ENCODE measurements around the gene NFIA. TPM values are rescaled to one million over a fixed set of nuclear protein-coding genes. Genes with fewer than 3 reads are reported as not detected.

NFIA gene
- total RNA-seq, 1 donor from 2014 or later = 1.5 TPM

DNA sequence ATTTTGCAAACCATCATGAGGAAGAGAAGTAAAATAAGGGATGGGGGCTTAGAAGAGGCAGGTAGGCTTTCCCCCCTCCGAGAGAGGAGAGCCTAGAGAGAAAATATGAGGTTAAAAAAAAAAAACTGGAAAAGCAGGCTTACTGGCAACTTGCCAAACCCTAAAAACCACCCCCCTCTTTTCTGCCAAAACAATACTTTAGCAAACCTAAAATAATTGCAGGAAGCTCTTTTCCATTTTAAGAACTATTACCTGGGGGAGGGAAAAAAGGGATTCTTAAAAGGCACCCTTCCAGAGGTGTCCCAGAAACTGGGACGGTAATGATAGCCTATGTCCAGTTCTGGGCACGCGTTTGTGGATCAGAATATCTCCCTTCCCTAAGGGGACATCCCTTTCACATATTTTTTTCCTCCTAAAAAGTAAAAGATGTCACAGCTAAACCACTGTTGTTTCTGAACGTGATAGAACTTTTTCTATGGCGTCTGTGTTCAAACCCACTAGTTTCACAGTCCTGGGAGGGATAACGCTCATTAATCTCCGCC is 1.1 kb upstream of the NFIA start:
- Mint-ChIP-seq H3K4me3 (ENCODE audit: low read depth) (peak overlapping the region; percentile 61), H3K4me1 (ENCODE audit: low read depth) (peaks cover 45% of the 10 kb centered on the region), H3K9me3 (no peaks in the 10 kb centered on the region), H3K36me3 (ENCODE audit: low read depth) (peaks cover 2% of the 10 kb centered on the region), H3K27ac (no peak overlapping the region), H3K27me3 (ENCODE audit: low read depth) (peaks cover 60% of the 10 kb centered on the region)
- intact Hi-C loops (cut with micrococcal nuclease) = loop anchor here (1.0 to 2.0 kb wide), 2 partner anchors 31 to 238 kb away; no protein-coding TSS in a partner anchor
- DNase-seq (ENCODE audit: low spot score) = no peak

DNA sequence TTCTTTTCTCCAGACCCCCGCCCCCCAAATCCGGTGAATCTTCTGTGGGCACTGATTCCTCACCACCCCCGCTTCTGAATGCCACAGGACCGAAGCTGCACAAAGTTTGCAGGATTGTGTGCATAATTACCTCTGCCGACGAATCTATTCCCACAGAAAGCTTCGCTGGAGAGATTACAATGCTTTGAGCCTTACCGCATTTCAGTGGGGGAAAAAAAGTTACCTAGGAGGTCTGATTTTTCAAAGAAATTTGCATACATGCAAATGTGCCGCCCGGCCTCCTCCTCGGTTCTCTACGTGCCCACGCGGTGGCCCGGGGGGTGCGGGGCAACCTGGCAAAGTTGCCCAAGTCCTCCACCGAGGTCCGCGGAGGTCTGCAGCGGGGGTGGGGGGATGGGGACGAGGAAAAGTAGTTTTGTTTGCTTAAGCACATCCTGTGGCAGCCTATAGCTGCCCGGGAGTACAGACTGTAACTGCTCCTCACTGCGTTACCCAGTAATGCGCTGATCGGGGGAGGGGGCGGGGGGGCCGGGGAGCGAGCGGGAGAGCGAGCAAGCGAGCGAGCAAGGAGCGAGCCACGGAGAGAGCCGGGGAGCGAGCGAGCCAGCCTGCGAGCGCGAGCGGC is 563 bp upstream of the NFIA start:
- peak overlapping the region; percentile 33 for H3K27ac Mint-ChIP-seq
- intact Hi-C loops (cut with micrococcal nuclease) = loop anchor here (1.0 to 2.0 kb wide), 2 partner anchors 31 to 237 kb away; no protein-coding TSS in a partner anchor

DNA sequence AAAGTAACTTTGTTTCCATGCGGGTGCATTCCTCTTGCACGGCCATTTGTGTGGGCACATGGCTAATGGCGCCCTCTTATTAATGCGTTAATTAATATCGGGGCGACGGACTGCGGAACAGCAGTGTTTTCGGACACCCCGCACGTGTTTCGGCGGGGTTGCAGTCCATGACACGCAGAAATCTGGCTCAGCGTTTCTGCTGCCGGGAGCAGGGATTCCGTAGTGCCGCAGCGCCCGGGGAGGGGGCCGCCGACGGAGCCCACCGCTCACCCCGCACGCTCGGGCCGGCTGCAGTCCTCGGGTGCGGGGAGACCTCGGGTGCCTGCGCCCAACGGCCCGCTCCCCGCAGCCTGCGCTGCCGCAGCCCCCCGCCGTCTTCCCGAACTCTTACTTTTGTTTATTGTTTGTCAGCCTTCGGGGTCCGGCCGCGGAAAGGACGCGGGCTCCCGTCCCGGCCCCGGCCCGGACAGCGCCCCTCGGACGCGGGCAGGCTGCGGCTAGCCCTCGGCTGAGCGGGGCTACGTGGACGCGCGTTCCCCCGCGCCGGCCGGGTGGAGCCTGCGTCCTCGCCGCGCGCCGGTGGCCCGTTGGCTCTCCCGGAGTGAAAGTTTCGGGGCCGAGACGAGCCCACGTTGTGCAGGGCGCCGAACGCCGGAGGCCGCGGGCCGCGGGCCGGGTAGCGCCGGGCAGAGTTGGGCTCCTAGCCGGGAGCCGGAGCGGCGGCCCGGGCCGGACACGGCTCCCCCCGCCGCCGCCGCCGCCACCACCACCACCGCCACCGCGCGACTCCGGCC is 849 bp downstream of the NFIA start:
- Mint-ChIP-seq H3K36me3 (ENCODE audit: low read depth) (peaks cover 2% of the 10 kb centered on the region), H3K9me3 (no peaks in the 10 kb centered on the region), H3K27ac (no peak overlapping the region), H3K4me1 (ENCODE audit: low read depth) (peaks cover 31% of the 10 kb centered on the region), H3K4me3 (ENCODE audit: low read depth) (peak overlapping the region; percentile 63), H3K27me3 (ENCODE audit: low read depth) (peaks cover 62% of the 10 kb centered on the region)
- DNase-seq (ENCODE audit: low spot score) = no peak
- intact Hi-C loops (cut with micrococcal nuclease) = no loop called here

More for the DNA sequence above, 563 bp upstream of the NFIA start:
- Mint-ChIP-seq H3K4me3 (ENCODE audit: low read depth) (peak overlapping the region; percentile 61), H3K9me3 (no peaks in the 10 kb centered on the region), H3K4me1 (ENCODE audit: low read depth) (peaks cover 41% of the 10 kb centered on the region), H3K27me3 (ENCODE audit: low read depth) (peaks cover 59% of the 10 kb centered on the region), H3K36me3 (ENCODE audit: low read depth) (peaks cover 2% of the 10 kb centered on the region)
- no peak for DNase-seq (ENCODE audit: low spot score)

- intact Hi-C loops (cut with micrococcal nuclease) = no loop called here
Observed at GRCh38 chr1:61083807-61084440, 1.6 kb downstream of the NFIA start.

DNA sequence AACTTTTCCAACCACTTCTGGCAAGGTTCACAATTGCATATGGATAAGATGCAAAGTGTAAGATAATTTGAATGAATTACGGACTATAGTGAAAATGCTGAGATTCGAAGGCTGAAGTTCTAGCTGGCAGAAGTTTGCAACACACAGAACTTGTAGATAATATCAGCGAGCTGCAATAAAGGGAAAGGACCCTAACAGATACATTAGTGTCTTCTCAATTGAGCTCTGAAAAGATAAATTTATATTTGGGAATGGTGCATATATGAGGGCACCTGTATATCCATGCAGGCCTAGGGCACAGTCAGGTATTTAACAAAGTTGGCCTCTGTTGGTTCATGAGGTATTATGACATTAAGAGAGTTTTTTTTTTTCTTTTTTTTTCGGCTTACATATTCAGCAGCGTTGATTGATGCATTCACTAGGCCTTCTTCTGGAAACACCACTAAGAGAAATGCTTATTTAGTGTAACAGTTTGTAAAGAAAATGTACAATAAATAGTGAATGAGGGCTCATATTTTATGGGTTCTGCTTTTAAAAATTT is 2.2 kb downstream of the NFIA start:
- peaks cover 2% of the 10 kb centered on the region for H3K36me3 Mint-ChIP-seq (ENCODE audit: low read depth)
- peak overlapping the region; percentile 74 for H3K4me3 Mint-ChIP-seq (ENCODE audit: low read depth)
- H3K27ac Mint-ChIP-seq = no peak overlapping the region
- DNase-seq (ENCODE audit: low spot score) = no peak
- intact Hi-C loops (cut with micrococcal nuclease) = no loop called here
- H3K4me1 Mint-ChIP-seq (ENCODE audit: low read depth) = peaks cover 21% of the 10 kb centered on the region
- no peaks in the 10 kb centered on the region for H3K9me3 Mint-ChIP-seq
- H3K27me3 Mint-ChIP-seq (ENCODE audit: low read depth) = peaks cover 60% of the 10 kb centered on the region

More at GRCh38 chr1:61083807-61084440, 1.6 kb downstream of the NFIA start:
- DNase-seq (ENCODE audit: low spot score) = no peak
- Mint-ChIP-seq H3K9me3 (no peaks in the 10 kb centered on the region), H3K4me1 (ENCODE audit: low read depth) (peaks cover 24% of the 10 kb centered on the region), H3K4me3 (ENCODE audit: low read depth) (peak overlapping the region; percentile 74), H3K36me3 (ENCODE audit: low read depth) (peaks cover 2% of the 10 kb centered on the region), H3K27me3 (ENCODE audit: low read depth) (peaks cover 63% of the 10 kb centered on the region), H3K27ac (no peak overlapping the region)

GRCh38 chr1:61085206-61085982 is 3.0 kb downstream of the NFIA start:
- H3K4me3 Mint-ChIP-seq (ENCODE audit: low read depth) = no peak overlapping the region
- peaks cover 57% of the 10 kb centered on the region for H3K27me3 Mint-ChIP-seq (ENCODE audit: low read depth)
- DNase-seq (ENCODE audit: low spot score) = no peak
- no peaks in the 10 kb centered on the region for H3K9me3 Mint-ChIP-seq
- peaks cover 13% of the 10 kb centered on the region for H3K4me1 Mint-ChIP-seq (ENCODE audit: low read depth)
- no peak overlapping the region for H3K27ac Mint-ChIP-seq
- H3K36me3 Mint-ChIP-seq (ENCODE audit: low read depth) = peaks cover 2% of the 10 kb centered on the region
- intact Hi-C loops (cut with micrococcal nuclease) = no loop called here

DNA sequence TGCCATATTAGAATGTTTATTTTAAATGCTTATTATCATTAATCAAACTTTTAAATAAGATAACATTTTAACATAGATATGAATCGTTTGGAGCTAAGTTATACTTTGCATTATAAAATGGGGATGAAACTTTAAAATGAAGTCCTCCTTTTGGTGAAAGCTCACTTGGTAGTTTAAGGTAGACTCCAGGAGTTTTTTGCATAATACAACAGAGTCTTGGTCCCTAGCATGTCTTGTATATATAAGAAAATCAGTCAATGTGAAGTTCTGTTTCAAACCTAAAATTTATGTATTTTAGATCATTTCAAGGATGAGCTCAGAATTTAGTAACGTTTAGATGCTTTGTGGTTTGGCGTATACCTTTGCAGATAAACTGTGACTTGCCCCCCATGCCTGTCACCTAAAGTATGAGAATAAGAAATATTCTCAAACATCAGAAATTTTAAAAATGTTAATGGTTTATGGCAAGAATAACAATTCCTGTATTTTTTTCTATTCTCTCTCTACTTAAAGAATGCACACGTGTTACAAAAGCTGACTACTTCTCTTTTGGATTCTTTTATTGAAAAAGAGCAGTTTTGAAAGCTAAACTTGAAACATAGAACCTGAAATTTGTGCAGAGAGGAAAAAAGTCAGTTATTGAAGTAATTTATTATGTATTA is 3.8 kb downstream of the NFIA start:
- Mint-ChIP-seq H3K27ac (no peak overlapping the region), H3K27me3 (ENCODE audit: low read depth) (peaks cover 56% of the 10 kb centered on the region), H3K9me3 (no peaks in the 10 kb centered on the region), H3K4me1 (ENCODE audit: low read depth) (peaks cover 10% of the 10 kb centered on the region), H3K4me3 (ENCODE audit: low read depth) (no peak overlapping the region), H3K36me3 (ENCODE audit: low read depth) (peaks cover 2% of the 10 kb centered on the region)
- DNase-seq (ENCODE audit: low spot score) = no peak
- intact Hi-C loops (cut with micrococcal nuclease) = no loop called here

- intact Hi-C loops (cut with micrococcal nuclease) = no loop called here
- Mint-ChIP-seq H3K36me3 (ENCODE audit: low read depth) (peaks cover 2% of the 10 kb centered on the region), H3K27me3 (ENCODE audit: low read depth) (peaks cover 58% of the 10 kb centered on the region), H3K27ac (no peak overlapping the region), H3K4me3 (ENCODE audit: low read depth) (no peak overlapping the region), H3K9me3 (no peaks in the 10 kb centered on the region), H3K4me1 (ENCODE audit: low read depth) (peaks cover 7% of the 10 kb centered on the region)
- no peak for DNase-seq (ENCODE audit: low spot score)
Observed at GRCh38 chr1:61087571-61087970, 5.2 kb downstream of the NFIA start.

GRCh38 chr1:61088163-61088974 is 6.0 kb downstream of the NFIA start:
- DNase-seq (ENCODE audit: low spot score) = no peak
- H3K4me3 Mint-ChIP-seq (ENCODE audit: low read depth) = no peak overlapping the region
- H3K27me3 Mint-ChIP-seq (ENCODE audit: low read depth) = peaks cover 58% of the 10 kb centered on the region
- no peaks in the 10 kb centered on the region for H3K9me3 Mint-ChIP-seq
- peaks cover 7% of the 10 kb centered on the region for H3K4me1 Mint-ChIP-seq (ENCODE audit: low read depth)
- H3K36me3 Mint-ChIP-seq (ENCODE audit: low read depth) = peaks cover 2% of the 10 kb centered on the region
- intact Hi-C loops (cut with micrococcal nuclease) = no loop called here
- no peak overlapping the region for H3K27ac Mint-ChIP-seq

DNA sequence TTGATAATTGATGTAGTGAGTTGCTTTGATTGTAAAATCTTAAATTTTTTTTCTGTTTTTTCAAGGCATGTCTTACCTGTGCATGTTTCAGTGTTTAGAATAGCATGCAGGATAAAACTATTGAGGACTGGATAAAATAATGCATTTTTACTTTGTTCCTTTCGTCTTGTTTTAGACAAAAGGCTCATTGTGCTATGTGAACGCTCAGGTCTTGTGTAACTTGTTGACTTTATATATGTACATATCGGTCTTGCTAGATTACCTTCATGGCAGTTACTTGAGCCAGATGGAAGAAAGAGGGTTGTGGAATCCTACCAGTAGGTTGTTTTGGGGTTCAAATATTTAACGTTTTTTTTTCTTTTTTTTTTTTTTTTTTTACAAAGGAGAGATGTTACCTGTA is 7.0 kb downstream of the NFIA start:
- H3K27me3 Mint-ChIP-seq (ENCODE audit: low read depth) = peaks cover 61% of the 10 kb centered on the region
- DNase-seq (ENCODE audit: low spot score) = no peak
- peaks cover 1% of the 10 kb centered on the region for H3K4me1 Mint-ChIP-seq (ENCODE audit: low read depth)
- no peak overlapping the region for H3K4me3 Mint-ChIP-seq (ENCODE audit: low read depth)
- H3K9me3 Mint-ChIP-seq = no peaks in the 10 kb centered on the region
- H3K36me3 Mint-ChIP-seq (ENCODE audit: low read depth) = no peaks in the 10 kb centered on the region
- intact Hi-C loops (cut with micrococcal nuclease) = no loop called here
- no peak overlapping the region for H3K27ac Mint-ChIP-seq

- Mint-ChIP-seq H3K4me1 (ENCODE audit: low read depth) (no peaks in the 10 kb centered on the region), H3K27me3 (ENCODE audit: low read depth) (peaks cover 61% of the 10 kb centered on the region), H3K36me3 (ENCODE audit: low read depth) (no peaks in the 10 kb centered on the region), H3K9me3 (no peaks in the 10 kb centered on the region), H3K27ac (no peak overlapping the region), H3K4me3 (ENCODE audit: low read depth) (no peak overlapping the region)
- intact Hi-C loops (cut with micrococcal nuclease) = no loop called here
- DNase-seq (ENCODE audit: low spot score) = no peak
Observed at GRCh38 chr1:61089741-61090140, 7.4 kb downstream of the NFIA start.

Measured in activated T-helper 2 cell treated with anti-CD3 and anti-CD28 coated beads, Interferon-gamma antibody, Interleukin-2, Interleukin-4, amounts not matched to agents 10 μg/mL and 5 μg/mL and 100 μg/mL, durations not matched to agents 14 hours and 24 hours and 36 hours (primary cell).